Naive thymus-derived CD8-positive, alpha-beta T cell (primary cell): ENCODE data around the gene CEP97. TPM values are rescaled to one million over a fixed set of nuclear protein-coding genes. Genes with fewer than 3 reads are reported as not detected.

Source experiments
- ATAC-seq, 2 donors: fragments of 150-1000 bp; cut with Tn5 transposase in 1 of 2; sonication (Bioruptor Pico), chemical (Tn5 transposase) in 1 of 2; 1 replicate in 1 of 2; 2 replicates in 1 of 2; pipeline ENCODE4 v1.10.0; 2021; ENCODE audit warnings: mild to moderate bottlenecking in 2 of 2, moderate library complexity in 2 of 2
- POLR2A ChIA-PET: fragments of 350-600 bp; sonication (Branson Sonifier 250); formaldehyde crosslinking; loops from one replicate; lab custom pipeline; 2021; ENCODE audit warnings: antibody characterized with exemption; lab: Charles Lee
- DNase-seq, 10 donors: peaks; one replicate each; pipeline versions ENCODE4 v3.0.0 to v3.0.0-alpha.2; 2020 to 2022
- H3K27ac Mint-ChIP-seq, 10 donors: one replicate each; pipeline ENCODE4 v1.8.0; 2020 to 2022; ENCODE audit warnings: mild to moderate bottlenecking in 10 of 10, mixed read lengths in 10 of 10, moderate library complexity in 4 of 10, inconsistent platforms in 1 of 10
- H3K27me3 Mint-ChIP-seq, 5 donors: one replicate each; pipeline ENCODE4 v1.8.0; 2021 to 2022; ENCODE audit warnings: mixed read lengths in 5 of 5
- H3K36me3 Mint-ChIP-seq, 3 donors: one replicate each; pipeline ENCODE4 v1.8.0; 2020 to 2022; ENCODE audit warnings: mixed read lengths in 3 of 3, mild to moderate bottlenecking in 2 of 3, inconsistent platforms in 1 of 3
- H3K4me1 Mint-ChIP-seq, 4 donors: one replicate each; pipeline ENCODE4 v1.8.0; 2021 to 2022; ENCODE audit warnings: mixed read lengths in 4 of 4
- H3K4me3 Mint-ChIP-seq, 10 donors: one replicate each; pipeline ENCODE4 v1.8.0; 2020 to 2022; ENCODE audit warnings: mild to moderate bottlenecking in 10 of 10, mixed read lengths in 10 of 10, moderate library complexity in 6 of 10, inconsistent platforms in 1 of 10
- H3K9me3 Mint-ChIP-seq, 9 donors: one replicate each; pipeline ENCODE4 v1.8.0; 2020 to 2022; ENCODE audit warnings: mixed read lengths in 9 of 9, mild to moderate bottlenecking in 3 of 9, inconsistent platforms in 1 of 9, moderate library complexity in 1 of 9
- polyA plus RNA-seq, 3 donors: library from polyadenylated mRNA; unstranded; fragments of 300-500 nt; fragmentation: Illumina TruSeq; gene quantifications; one replicate each; pipeline ENCODE4 v1.2.3, GENCODE V29; 2021
- total RNA-seq, 8 experiments: library from RNA in 2 of 8; stranded (reverse) in 2 of 8; gene quantifications; one replicate each; pipeline ENCODE4 v1.2.3 and lab custom pipeline; 2021 to 2026

Gene CEP97
- total and polyA plus RNA-seq, 5 experiments from 2014 or later, result 1.8 to 10.5 (median 5.3) TPM

- ATAC-seq (no peak), DNase-seq (no peak)
- peak overlapping the region in 9 of 10 donors; percentile 26 to 98 (median 94) for H3K4me3 Mint-ChIP-seq
- peaks cover 27 to 80% (median 73%) of the 10 kb centered on the region in 4 donors for H3K4me1 Mint-ChIP-seq
- H3K9me3 Mint-ChIP-seq, result no peaks in the 10 kb centered on the region
- H3K27ac Mint-ChIP-seq, result peak overlapping the region in 9 of 10 donors; percentile 83 to 100 (median 99)
- no peaks in the 10 kb centered on the region for H3K27me3 Mint-ChIP-seq
- POLR2A ChIA-PET, result interaction anchor here (0.8 to 2.7 kb wide), 3 partner anchors 15 to 105 kb away, joined by 3 to 7 read pairs (median 4); partner anchors contain the start of gene CEP97
- H3K36me3 Mint-ChIP-seq, result peaks cover 0 to 33% (median 23%) of the 10 kb centered on the region in 3 donors
Measured at GRCh38 chr3:101781166-101781565, 56.8 kb downstream of the CEP97 start.

- Mint-ChIP-seq H3K9me3 (no peaks in the 10 kb centered on the region), H3K4me3 (peak overlapping the region; percentile 63 to 87 (median 77)), H3K27me3 (no peaks in the 10 kb centered on the region), H3K36me3 (peaks cover 0 to 68% (median 42%) of the 10 kb centered on the region in 3 donors), H3K27ac (peak overlapping the region; percentile 91 to 97 (median 95)), H3K4me1 (peaks cover 34 to 80% (median 71%) of the 10 kb centered on the region in 4 donors)
- peak in 5 of 10 donors; percentile 8 to 73 (median 49) for DNase-seq
- POLR2A ChIA-PET, result interaction anchor here (0.7 to 1.6 kb wide), 9 partner anchors 10 to 211 kb away, joined by 3 to 12 read pairs (median 5); partner anchors contain the start of genes CEP97, PCNP, RPL24 and ZBTB11
- peak; percentile 91 to 96 for ATAC-seq
Measured at GRCh38 chr3:101784855-101785613, 60.6 kb downstream of the CEP97 start.

- H3K4me1 Mint-ChIP-seq, result peaks cover 43 to 84% (median 74%) of the 10 kb centered on the region in 4 donors
- H3K27ac Mint-ChIP-seq, result peak overlapping the region; percentile 36 to 89 (median 74)
- ATAC-seq, result no peak
- peaks cover 17 to 89% (median 61%) of the 10 kb centered on the region in 3 donors for H3K36me3 Mint-ChIP-seq
- H3K4me3 Mint-ChIP-seq, result peak overlapping the region in 6 of 10 donors; percentile 8 to 65 (median 42)
- POLR2A ChIA-PET, result interaction anchor here (4.0 kb wide), 1 partner anchor 13 kb away, joined by 19 read pairs; the partner anchor contains the start of gene NXPE3
- H3K27me3 Mint-ChIP-seq, result no peaks in the 10 kb centered on the region
- DNase-seq, result no peak
- peaks cover 0 to 5% (median 0%) of the 10 kb centered on the region in 9 donors for H3K9me3 Mint-ChIP-seq
Measured at GRCh38 chr3:101791778-101792177, 67.4 kb downstream of the CEP97 start.

GRCh38 chr3:101796077-101796680 lies 71.8 kb downstream of the CEP97 start:
- Mint-ChIP-seq H3K9me3 (peaks cover 0 to 5% (median 0%) of the 10 kb centered on the region in 9 donors), H3K36me3 (peaks cover 17 to 76% (median 52%) of the 10 kb centered on the region in 3 donors), H3K4me3 (peak overlapping the region in 5 of 10 donors; percentile 15 to 41 (median 37)), H3K27me3 (no peaks in the 10 kb centered on the region), H3K4me1 (peaks cover 34 to 73% (median 67%) of the 10 kb centered on the region in 4 donors), H3K27ac (peak overlapping the region in 8 of 10 donors; percentile 26 to 77 (median 44))
- no peak for ATAC-seq
- POLR2A ChIA-PET, result interaction anchor here (0.7 to 1.7 kb wide), 4 partner anchors 9 to 16 kb away, joined by 3 to 7 read pairs (median 4); partner anchors contain the start of gene NXPE3
- DNase-seq, result no peak

GRCh38 chr3:101801174-101801573 lies 76.8 kb downstream of the CEP97 start:
- ATAC-seq (no peak), DNase-seq (no peak)
- H3K4me3 Mint-ChIP-seq, result no peak overlapping the region
- peak overlapping the region in 9 of 10 donors; percentile 29 to 91 (median 76) for H3K27ac Mint-ChIP-seq
- H3K4me1 Mint-ChIP-seq, result peaks cover 14 to 53% (median 48%) of the 10 kb centered on the region in 4 donors
- POLR2A ChIA-PET, result no interaction called here
- H3K36me3 Mint-ChIP-seq, result peaks cover 2 to 69% (median 29%) of the 10 kb centered on the region in 3 donors
- no peaks in the 10 kb centered on the region for H3K27me3 Mint-ChIP-seq
- H3K9me3 Mint-ChIP-seq, result no peaks in the 10 kb centered on the region

GRCh38 chr3:101802179-101802578 lies 77.8 kb downstream of the CEP97 start:
- no peaks in the 10 kb centered on the region for H3K27me3 Mint-ChIP-seq
- peak overlapping the region in 7 of 10 donors; percentile 29 to 91 (median 52) for H3K27ac Mint-ChIP-seq
- DNase-seq (no peak), ATAC-seq (no peak)
- H3K36me3 Mint-ChIP-seq, result peaks cover 0 to 67% (median 23%) of the 10 kb centered on the region in 3 donors
- H3K9me3 Mint-ChIP-seq, result no peaks in the 10 kb centered on the region
- peaks cover 9 to 44% (median 39%) of the 10 kb centered on the region in 4 donors for H3K4me1 Mint-ChIP-seq
- H3K4me3 Mint-ChIP-seq, result no peak overlapping the region
- POLR2A ChIA-PET, result interaction anchor here (1.2 to 2.4 kb wide), 2 partner anchors 48 to 423 kb away, joined by 7 to 8 read pairs; partner anchors contain the start of gene NFKBIZ

DNA sequence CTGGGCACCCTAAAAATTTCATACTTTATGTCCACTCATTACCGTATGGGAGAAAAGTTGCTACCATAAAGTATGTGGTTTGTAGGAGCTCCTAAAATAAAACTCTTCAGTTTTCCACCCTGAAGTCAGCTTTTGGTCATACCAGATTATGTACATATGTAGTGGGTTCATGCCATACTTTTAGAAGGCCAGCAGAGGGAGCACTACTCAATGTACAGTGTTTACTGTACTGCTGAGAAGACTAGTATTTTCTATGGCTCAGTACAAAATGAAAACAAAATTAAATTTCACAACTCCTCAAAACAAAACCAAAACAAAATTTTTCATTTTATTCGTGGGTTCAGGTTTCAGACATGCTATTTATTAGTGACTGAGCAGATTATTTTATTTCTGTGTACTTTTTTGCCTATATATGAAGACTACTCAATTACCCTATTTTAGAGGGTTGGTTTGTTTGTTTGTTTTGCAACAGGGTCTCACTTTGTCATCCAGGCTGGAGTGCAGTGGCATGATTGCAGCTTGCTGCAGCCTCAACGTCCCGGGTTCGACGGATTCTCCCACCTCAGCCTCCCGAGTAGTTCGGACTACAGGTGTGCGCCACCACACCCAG lies 78.9 kb downstream of the CEP97 start:
- H3K4me3 Mint-ChIP-seq, result peak overlapping the region in 3 of 10 donors; percentile 16 to 57 (median 20)
- H3K4me1 Mint-ChIP-seq, result peaks cover 9 to 40% (median 38%) of the 10 kb centered on the region in 4 donors
- ATAC-seq, result peak; percentile 100
- H3K9me3 Mint-ChIP-seq, result no peaks in the 10 kb centered on the region
- peak overlapping the region in 9 of 10 donors; percentile 29 to 86 (median 63) for H3K27ac Mint-ChIP-seq
- no peaks in the 10 kb centered on the region for H3K27me3 Mint-ChIP-seq
- DNase-seq, result peak in 9 of 10 donors; percentile 33 to 75 (median 61)
- POLR2A ChIA-PET, result interaction anchor here (0.6 to 2.4 kb wide), 6 partner anchors 17 to 422 kb away, joined by 3 to 8 read pairs (median 4); partner anchors contain the start of genes NFKBIZ and NXPE3
- H3K36me3 Mint-ChIP-seq, result peaks cover 0 to 68% (median 19%) of the 10 kb centered on the region in 3 donors

GRCh38 chr3:101803939-101804338 lies 79.5 kb downstream of the CEP97 start:
- no peak for DNase-seq

GRCh38 chr3:101806491-101806890 lies 82.1 kb downstream of the CEP97 start:
- Mint-ChIP-seq H3K36me3 (peaks cover 0 to 59% (median 24%) of the 10 kb centered on the region in 3 donors), H3K27me3 (no peaks in the 10 kb centered on the region), H3K4me3 (no peak overlapping the region), H3K4me1 (peaks cover 13 to 50% (median 46%) of the 10 kb centered on the region in 4 donors), H3K9me3 (no peaks in the 10 kb centered on the region), H3K27ac (peak overlapping the region in 4 of 10 donors; percentile 1 to 81 (median 36))
- ATAC-seq, result no peak
- POLR2A ChIA-PET, result interaction anchor here (0.8 to 1.8 kb wide), 2 partner anchors 27 to 43 kb away, joined by 4 to 5 read pairs; partner anchors contain the start of genes NFKBIZ and NXPE3
- DNase-seq, result no peak

More at GRCh38 chr3:101803939-101804338, 79.5 kb downstream of the CEP97 start:
- H3K36me3 Mint-ChIP-seq, result peaks cover 0 to 68% (median 19%) of the 10 kb centered on the region in 3 donors
- peak overlapping the region in 5 of 10 donors; percentile 29 to 86 (median 79) for H3K27ac Mint-ChIP-seq
- POLR2A ChIA-PET, result interaction anchor here (1.7 to 2.4 kb wide), 2 partner anchors 25 to 422 kb away, joined by 5 to 7 read pairs; partner anchors contain the start of gene NXPE3
- peaks cover 10 to 42% (median 39%) of the 10 kb centered on the region in 4 donors for H3K4me1 Mint-ChIP-seq
- no peak overlapping the region for H3K4me3 Mint-ChIP-seq
- no peaks in the 10 kb centered on the region for H3K9me3 Mint-ChIP-seq
- no peak for ATAC-seq
- no peaks in the 10 kb centered on the region for H3K27me3 Mint-ChIP-seq

DNA sequence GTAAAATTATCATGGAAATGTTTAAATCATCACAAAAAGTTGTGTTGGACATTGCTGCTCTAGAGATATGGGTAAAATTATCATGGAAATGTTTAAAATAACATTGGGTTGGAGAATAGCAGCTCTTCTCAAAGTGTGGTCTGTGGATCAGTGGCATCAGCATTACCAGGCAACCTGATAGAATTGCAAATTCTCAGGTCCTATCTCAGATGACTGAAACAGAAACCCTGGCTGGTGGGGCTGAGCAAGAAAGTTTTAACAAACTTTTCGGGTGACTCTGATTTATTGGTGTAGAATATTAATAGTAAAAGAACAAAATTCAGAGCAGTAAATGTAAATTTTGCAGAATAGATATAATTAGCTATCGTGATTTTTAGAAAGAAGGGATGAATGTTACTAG lies 83.5 kb downstream of the CEP97 start:
- POLR2A ChIA-PET, result interaction anchor here (1.2 to 2.0 kb wide), 4 partner anchors 22 to 418 kb away, joined by 3 to 6 read pairs (median 5); partner anchors contain the start of genes NFKBIZ and NXPE3
- H3K4me3 Mint-ChIP-seq, result no peak overlapping the region
- peaks cover 13 to 46% (median 45%) of the 10 kb centered on the region in 4 donors for H3K4me1 Mint-ChIP-seq
- ATAC-seq, result no peak
- peak overlapping the region in 4 of 10 donors; percentile 18 to 85 (median 70) for H3K27ac Mint-ChIP-seq
- H3K36me3 Mint-ChIP-seq, result peaks cover 0 to 53% (median 20%) of the 10 kb centered on the region in 3 donors
- H3K27me3 Mint-ChIP-seq, result no peaks in the 10 kb centered on the region
- no peaks in the 10 kb centered on the region for H3K9me3 Mint-ChIP-seq
- DNase-seq, result no peak
